GM18502 (cell line): Measurements from ENCODE around the gene TBC1D3L.
"Not testable (repeated sequence)": the region's sequence is repeated elsewhere in the genome, so short reads cannot be mapped to it uniquely, and the experiment has no call there.

Source experiments
- ATAC-seq: cut with Tn5 transposase; IDR thresholded peaks from one replicate; pipeline ENCODE4 v1.9.1; 2021; ENCODE audit warnings: mild to moderate bottlenecking; ENCODE audit not compliant: unreplicated experiment, poor library complexity

TBC1D3L gene

GRCh38 chr17:37988960-37989359, at the start of gene TBC1D3L:
Gene TBC1D3L (minus strand): TSS chr17:37989060. CDS start chr17:37987520, 1,540 bp downstream.
- not testable (repeated sequence) for ATAC-seq

- not testable (repeated sequence) for ATAC-seq
Measured at GRCh38 chr17:38003676-38004075, 14.8 kb upstream of the TBC1D3L start, which contains the start of gene TBC1D3D. Gene TBC1D3D (plus strand): TSS chr17:38003976. CDS start chr17:38005561, 1,585 bp downstream.
